Measurements from ENCODE around the gene DCTN1.

The DCTN1 gene

GRCh38 chr2:74325815-74326214 is 54.3 kb downstream of the DCTN1 start:
- H3K9me3 ChIP-seq (ENCODE audit: low read length), result peaks cover 9% of the 10 kb centered on the region

GRCh38 chr2:74321737-74322136 is 58.4 kb downstream of the DCTN1 start:
- H3K9me3 ChIP-seq (ENCODE audit: low read length), result no peaks in the 10 kb centered on the region
- H3K27me3 ChIP-seq (ENCODE audit: insufficient read depth, low read length), result peaks cover 10% of the 10 kb centered on the region
- no peaks in the 10 kb centered on the region for H3K36me3 ChIP-seq (ENCODE audit: insufficient read depth, low read length)
- peaks cover 3% of the 10 kb centered on the region for H3K4me1 ChIP-seq (ENCODE audit: insufficient read depth, low read length)
- H3K4me3 ChIP-seq (ENCODE audit: low read length), result no peak overlapping the region
- no peak overlapping the region for H2AFZ ChIP-seq (ENCODE audit: low read depth, low read length)

More at GRCh38 chr2:74325815-74326214, 54.3 kb downstream of the DCTN1 start:
- no peak overlapping the region for H2AFZ ChIP-seq (ENCODE audit: low read depth, low read length)
- no peaks in the 10 kb centered on the region for H3K36me3 ChIP-seq (ENCODE audit: insufficient read depth, low read length)
- H3K4me3 ChIP-seq (ENCODE audit: low read length), result no peak overlapping the region
- no peaks in the 10 kb centered on the region for H3K27me3 ChIP-seq (ENCODE audit: insufficient read depth, low read length)
- H3K4me1 ChIP-seq (ENCODE audit: insufficient read depth, low read length), result no peaks in the 10 kb centered on the region

- Histone ChIP-seq H3K4me1 (ENCODE audit: insufficient read depth, low read length) (peaks cover 6% of the 10 kb centered on the region), H3K9me3 (ENCODE audit: low read length) (no peaks in the 10 kb centered on the region), H2AFZ (ENCODE audit: low read depth, low read length) (no peak overlapping the region), H3K4me3 (ENCODE audit: low read length) (no peak overlapping the region), H3K27me3 (ENCODE audit: insufficient read depth, low read length) (peaks cover 15% of the 10 kb centered on the region), H3K36me3 (ENCODE audit: insufficient read depth, low read length) (no peaks in the 10 kb centered on the region)
Observed at GRCh38 chr2:74317701-74318100, 62.4 kb downstream of the DCTN1 start.

- no peaks in the 10 kb centered on the region for H3K36me3 ChIP-seq (ENCODE audit: insufficient read depth, low read length)
- H3K27me3 ChIP-seq (ENCODE audit: insufficient read depth, low read length), result peaks cover 19% of the 10 kb centered on the region
Observed at GRCh38 chr2:74316627-74317295, 63.4 kb downstream of the DCTN1 start.

GRCh38 chr2:74314107-74314506 is 66.0 kb downstream of the DCTN1 start:
- Histone ChIP-seq H3K4me3 (ENCODE audit: low read length) (no peak overlapping the region), H3K9me3 (ENCODE audit: low read length) (peaks cover 5% of the 10 kb centered on the region), H3K27me3 (ENCODE audit: insufficient read depth, low read length) (peaks cover 15% of the 10 kb centered on the region), H3K36me3 (ENCODE audit: insufficient read depth, low read length) (no peaks in the 10 kb centered on the region), H2AFZ (ENCODE audit: low read depth, low read length) (no peak overlapping the region), H3K4me1 (ENCODE audit: insufficient read depth, low read length) (peaks cover 6% of the 10 kb centered on the region)

More at GRCh38 chr2:74316627-74317295, 63.4 kb downstream of the DCTN1 start:
- Histone ChIP-seq H3K9me3 (ENCODE audit: low read length) (peaks cover under 1% of the 10 kb centered on the region), H3K4me1 (ENCODE audit: insufficient read depth, low read length) (peaks cover 6% of the 10 kb centered on the region), H2AFZ (ENCODE audit: low read depth, low read length) (no peak overlapping the region), H3K4me3 (ENCODE audit: low read length) (no peak overlapping the region)

- Histone ChIP-seq H3K36me3 (ENCODE audit: insufficient read depth, low read length) (no peaks in the 10 kb centered on the region), H3K27me3 (ENCODE audit: insufficient read depth, low read length) (peaks cover 14% of the 10 kb centered on the region), H3K4me3 (ENCODE audit: low read length) (no peak overlapping the region), H2AFZ (ENCODE audit: low read depth, low read length) (no peak overlapping the region), H3K9me3 (ENCODE audit: low read length) (peaks cover 5% of the 10 kb centered on the region), H3K4me1 (ENCODE audit: insufficient read depth, low read length) (peaks cover 6% of the 10 kb centered on the region)
Observed at GRCh38 chr2:74313497-74313896, 66.6 kb downstream of the DCTN1 start.

GRCh38 chr2:74312913-74313312 is 67.2 kb downstream of the DCTN1 start:
- peaks cover 6% of the 10 kb centered on the region for H3K4me1 ChIP-seq (ENCODE audit: insufficient read depth, low read length)
- H3K4me3 ChIP-seq (ENCODE audit: low read length), result no peak overlapping the region
- peaks cover 8% of the 10 kb centered on the region for H3K9me3 ChIP-seq (ENCODE audit: low read length)
- H3K36me3 ChIP-seq (ENCODE audit: insufficient read depth, low read length), result no peaks in the 10 kb centered on the region
- H2AFZ ChIP-seq (ENCODE audit: low read depth, low read length), result no peak overlapping the region
- peaks cover 17% of the 10 kb centered on the region for H3K27me3 ChIP-seq (ENCODE audit: insufficient read depth, low read length)

Measured in neuron (in vitro differentiated cells).